Measurements from ENCODE around the gene MYL12B. TPM values are rescaled to one million over a fixed set of nuclear protein-coding genes. Genes with fewer than 3 reads are reported as not detected.

Gene MYL12B
- total and polyA plus RNA-seq, 2 donors = 479 to 505 TPM

- DNase-seq (ENCODE audit: low read depth in 6 of 9, low spot score in 9 of 9) = no peak
- no peaks in the 10 kb centered on the region for H3K27me3 ChIP-seq (ENCODE audit: control insufficient read depth in 2 of 2, insufficient read depth in 1 of 2, low read length in 1 of 2)
- no peaks in the 10 kb centered on the region for H3K4me1 ChIP-seq (ENCODE audit: control insufficient read depth in 2 of 2, insufficient read depth in 2 of 2, low read length in 2 of 2)
- H3K27ac ChIP-seq (ENCODE audit: low read depth in 1 of 2, low read length in 1 of 2) = no peak overlapping the region
- H3K9me3 ChIP-seq (ENCODE audit: control insufficient read depth in 2 of 2, insufficient read depth in 1 of 2, low read length in 1 of 2) = peaks cover 0 to under 1% of the 10 kb centered on the region in 2 donors
- WGBS = 97% methylated on average over 1 of the region's 1 CpG
- H3K36me3 ChIP-seq (ENCODE audit: control insufficient read depth in 2 of 2, insufficient read depth in 2 of 2, low read length in 1 of 2) = no peaks in the 10 kb centered on the region
- no peak overlapping the region for H3K4me3 ChIP-seq (ENCODE audit: low read length in 2 of 2)
Observed at GRCh38 chr18:3233004-3233403, 28.9 kb upstream of the MYL12B start.

DNA sequence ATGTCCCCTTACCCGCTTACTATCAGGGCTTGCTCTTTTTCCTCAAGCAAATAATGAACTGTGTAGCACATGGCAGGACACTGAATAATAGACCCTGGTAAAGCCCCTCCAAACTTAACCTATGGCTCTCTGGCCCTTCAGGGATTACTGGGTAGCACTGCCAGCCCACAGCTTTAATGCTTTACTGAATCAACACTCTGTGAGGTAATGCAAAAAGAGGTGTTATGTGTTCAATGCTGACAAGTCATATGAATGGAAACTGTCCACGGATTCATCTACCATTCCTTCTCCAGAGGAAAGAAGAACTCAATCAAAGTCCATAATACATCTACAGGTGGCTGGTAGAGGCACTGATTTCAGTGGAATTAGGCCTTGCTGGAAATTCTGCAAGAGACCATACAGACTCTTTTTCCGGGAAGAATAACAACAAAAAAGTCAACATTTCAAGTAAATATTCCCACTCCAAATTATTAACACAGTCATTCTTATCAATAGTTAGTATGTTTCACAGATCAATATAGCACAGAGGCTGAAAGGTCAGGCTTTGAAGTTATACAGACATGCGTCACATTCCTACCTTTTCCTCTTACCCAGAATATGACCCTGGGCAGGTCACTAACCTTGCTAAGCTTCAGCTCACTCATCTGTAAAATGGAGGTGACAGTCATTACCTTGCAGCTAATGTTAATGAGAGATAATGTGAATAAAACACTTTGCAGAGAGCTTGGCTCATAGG, 28.3 kb upstream of the MYL12B start:
- Histone ChIP-seq H3K4me1 (ENCODE audit: control insufficient read depth in 2 of 2, insufficient read depth in 2 of 2, low read length in 2 of 2) (no peaks in the 10 kb centered on the region), H3K4me3 (ENCODE audit: low read length in 2 of 2) (no peak overlapping the region), H3K36me3 (ENCODE audit: control insufficient read depth in 2 of 2, insufficient read depth in 2 of 2, low read length in 1 of 2) (no peaks in the 10 kb centered on the region), H3K9me3 (ENCODE audit: control insufficient read depth in 2 of 2, insufficient read depth in 1 of 2, low read length in 1 of 2) (peaks cover 0 to 3% of the 10 kb centered on the region in 2 donors), H3K27me3 (ENCODE audit: control insufficient read depth in 2 of 2, insufficient read depth in 1 of 2, low read length in 1 of 2) (no peaks in the 10 kb centered on the region), H3K27ac (ENCODE audit: low read depth in 1 of 2, low read length in 1 of 2) (no peak overlapping the region)
- 99% methylated on average over 4 of the region's 4 CpGs for WGBS
- no peak for DNase-seq (ENCODE audit: low read depth in 6 of 9, low spot score in 9 of 9)

DNA sequence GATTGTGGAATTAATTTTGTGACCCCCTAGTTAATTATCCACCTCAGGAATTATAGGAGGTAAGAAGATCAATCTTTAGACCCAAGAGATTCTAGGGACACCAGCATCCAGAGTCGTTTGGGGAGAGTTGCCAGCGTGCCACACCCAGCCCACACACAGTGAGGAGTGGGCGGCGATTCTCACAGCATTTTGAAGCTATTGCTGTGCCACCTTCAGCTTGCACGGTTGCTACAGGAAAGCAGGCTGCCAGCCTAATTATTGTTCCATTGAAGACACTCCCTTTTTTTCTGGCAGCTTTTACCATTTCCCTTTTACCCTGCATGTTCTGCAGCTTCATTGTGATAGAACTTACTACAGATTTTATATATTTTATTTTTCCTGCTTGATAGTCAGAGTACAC, 27.5 kb upstream of the MYL12B start:
- Histone ChIP-seq H3K9me3 (ENCODE audit: control insufficient read depth in 2 of 2, insufficient read depth in 1 of 2, low read length in 1 of 2) (peaks cover 0 to 3% of the 10 kb centered on the region in 2 donors), H3K36me3 (ENCODE audit: control insufficient read depth in 2 of 2, insufficient read depth in 2 of 2, low read length in 1 of 2) (no peaks in the 10 kb centered on the region), H3K4me3 (ENCODE audit: low read length in 2 of 2) (no peak overlapping the region), H3K4me1 (ENCODE audit: control insufficient read depth in 2 of 2, insufficient read depth in 2 of 2, low read length in 2 of 2) (no peaks in the 10 kb centered on the region), H3K27ac (ENCODE audit: low read depth in 1 of 2, low read length in 1 of 2) (no peak overlapping the region), H3K27me3 (ENCODE audit: control insufficient read depth in 2 of 2, insufficient read depth in 1 of 2, low read length in 1 of 2) (no peaks in the 10 kb centered on the region)
- no peak for DNase-seq (ENCODE audit: low read depth in 6 of 9, low spot score in 9 of 9)
- 87% methylated on average over 5 of the region's 5 CpGs for WGBS

DNA sequence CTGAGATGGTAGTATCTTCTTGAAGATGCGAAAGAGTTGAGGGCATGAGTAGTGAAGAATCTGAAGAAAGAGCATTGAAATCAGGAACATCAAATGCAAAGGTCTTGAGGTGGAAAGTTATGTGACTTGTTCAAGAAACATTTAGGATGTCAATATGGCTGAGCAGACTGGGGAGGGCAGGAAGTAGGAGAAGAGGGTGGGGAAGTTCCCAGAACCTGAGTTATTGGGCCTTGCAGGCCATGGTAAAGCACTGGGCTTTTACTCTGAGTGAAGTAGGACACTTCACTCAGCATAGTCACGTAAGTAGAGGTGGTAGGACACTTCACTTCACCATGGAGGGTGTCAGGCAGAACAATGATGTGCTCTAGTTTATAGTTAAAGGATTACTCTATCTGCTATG, 26.1 kb upstream of the MYL12B start:
- H3K4me3 ChIP-seq (ENCODE audit: low read length in 2 of 2) = no peak overlapping the region
- H3K27me3 ChIP-seq (ENCODE audit: control insufficient read depth in 2 of 2, insufficient read depth in 1 of 2, low read length in 1 of 2) = no peaks in the 10 kb centered on the region
- H3K4me1 ChIP-seq (ENCODE audit: control insufficient read depth in 2 of 2, insufficient read depth in 2 of 2, low read length in 2 of 2) = no peaks in the 10 kb centered on the region
- H3K36me3 ChIP-seq (ENCODE audit: control insufficient read depth in 2 of 2, insufficient read depth in 2 of 2, low read length in 1 of 2) = no peaks in the 10 kb centered on the region
- no peak overlapping the region for H3K27ac ChIP-seq (ENCODE audit: low read depth in 1 of 2, low read length in 1 of 2)
- peaks cover 0 to 3% of the 10 kb centered on the region in 2 donors for H3K9me3 ChIP-seq (ENCODE audit: control insufficient read depth in 2 of 2, insufficient read depth in 1 of 2, low read length in 1 of 2)
- 98% methylated on average over 2 of the region's 2 CpGs for WGBS
- DNase-seq (ENCODE audit: low read depth in 6 of 9, low spot score in 9 of 9) = no peak

DNA sequence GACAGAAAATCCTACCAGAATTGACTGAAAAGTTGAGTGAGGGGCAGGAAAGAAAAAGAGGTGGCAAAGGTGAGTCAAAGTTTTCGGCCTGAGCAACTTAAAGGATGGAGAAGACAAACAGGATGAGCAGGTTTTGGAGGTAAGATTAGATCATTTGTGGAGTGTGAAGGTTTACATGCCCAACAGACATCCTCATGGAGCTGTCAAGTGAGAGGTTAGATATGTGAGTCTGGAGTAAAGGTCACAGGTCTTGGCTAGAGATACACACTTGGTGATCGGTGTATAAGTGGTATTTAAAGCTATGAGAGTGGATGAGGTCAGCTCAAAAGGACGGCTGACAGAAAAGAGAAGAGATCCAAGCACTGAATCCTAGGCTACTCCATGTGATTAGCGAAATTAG, 25.5 kb upstream of the MYL12B start:
- H3K27me3 ChIP-seq (ENCODE audit: control insufficient read depth in 2 of 2, insufficient read depth in 1 of 2, low read length in 1 of 2) = no peaks in the 10 kb centered on the region
- WGBS = 96% methylated on average over 4 of the region's 4 CpGs

GRCh38 chr18:3238742-3239141, 23.2 kb upstream of the MYL12B start:
- Histone ChIP-seq H3K36me3 (ENCODE audit: control insufficient read depth in 2 of 2, insufficient read depth in 2 of 2, low read length in 1 of 2) (no peaks in the 10 kb centered on the region), H3K4me1 (ENCODE audit: control insufficient read depth in 2 of 2, insufficient read depth in 2 of 2, low read length in 2 of 2) (no peaks in the 10 kb centered on the region), H3K4me3 (ENCODE audit: low read length in 2 of 2) (no peak overlapping the region)

More for the DNA sequence above, 25.5 kb upstream of the MYL12B start:
- Histone ChIP-seq H3K36me3 (ENCODE audit: control insufficient read depth in 2 of 2, insufficient read depth in 2 of 2, low read length in 1 of 2) (no peaks in the 10 kb centered on the region), H3K4me1 (ENCODE audit: control insufficient read depth in 2 of 2, insufficient read depth in 2 of 2, low read length in 2 of 2) (no peaks in the 10 kb centered on the region), H3K4me3 (ENCODE audit: low read length in 2 of 2) (no peak overlapping the region), H3K9me3 (ENCODE audit: control insufficient read depth in 2 of 2, insufficient read depth in 1 of 2, low read length in 1 of 2) (peaks cover 0 to 8% of the 10 kb centered on the region in 2 donors), H3K27ac (ENCODE audit: low read depth in 1 of 2, low read length in 1 of 2) (no peak overlapping the region)
- DNase-seq (ENCODE audit: low read depth in 6 of 9, low spot score in 9 of 9) = no peak

GRCh38 chr18:3245185-3245564, 16.8 kb upstream of the MYL12B start:
- peaks cover 0 to 8% of the 10 kb centered on the region in 2 donors for H3K9me3 ChIP-seq (ENCODE audit: control insufficient read depth in 2 of 2, insufficient read depth in 1 of 2, low read length in 1 of 2)
- H3K4me1 ChIP-seq (ENCODE audit: control insufficient read depth in 2 of 2, insufficient read depth in 2 of 2, low read length in 2 of 2) = peaks cover 6 to 26% of the 10 kb centered on the region in 2 donors

More at GRCh38 chr18:3238742-3239141, 23.2 kb upstream of the MYL12B start:
- H3K9me3 ChIP-seq (ENCODE audit: control insufficient read depth in 2 of 2, insufficient read depth in 1 of 2, low read length in 1 of 2) = peaks cover 0 to 11% of the 10 kb centered on the region in 2 donors
- 98% methylated on average over 2 of the region's 2 CpGs for WGBS
- no peak for DNase-seq (ENCODE audit: low read depth in 6 of 9, low spot score in 9 of 9)
- no peaks in the 10 kb centered on the region for H3K27me3 ChIP-seq (ENCODE audit: control insufficient read depth in 2 of 2, insufficient read depth in 1 of 2, low read length in 1 of 2)
- H3K27ac ChIP-seq (ENCODE audit: low read depth in 1 of 2, low read length in 1 of 2) = no peak overlapping the region

DNA sequence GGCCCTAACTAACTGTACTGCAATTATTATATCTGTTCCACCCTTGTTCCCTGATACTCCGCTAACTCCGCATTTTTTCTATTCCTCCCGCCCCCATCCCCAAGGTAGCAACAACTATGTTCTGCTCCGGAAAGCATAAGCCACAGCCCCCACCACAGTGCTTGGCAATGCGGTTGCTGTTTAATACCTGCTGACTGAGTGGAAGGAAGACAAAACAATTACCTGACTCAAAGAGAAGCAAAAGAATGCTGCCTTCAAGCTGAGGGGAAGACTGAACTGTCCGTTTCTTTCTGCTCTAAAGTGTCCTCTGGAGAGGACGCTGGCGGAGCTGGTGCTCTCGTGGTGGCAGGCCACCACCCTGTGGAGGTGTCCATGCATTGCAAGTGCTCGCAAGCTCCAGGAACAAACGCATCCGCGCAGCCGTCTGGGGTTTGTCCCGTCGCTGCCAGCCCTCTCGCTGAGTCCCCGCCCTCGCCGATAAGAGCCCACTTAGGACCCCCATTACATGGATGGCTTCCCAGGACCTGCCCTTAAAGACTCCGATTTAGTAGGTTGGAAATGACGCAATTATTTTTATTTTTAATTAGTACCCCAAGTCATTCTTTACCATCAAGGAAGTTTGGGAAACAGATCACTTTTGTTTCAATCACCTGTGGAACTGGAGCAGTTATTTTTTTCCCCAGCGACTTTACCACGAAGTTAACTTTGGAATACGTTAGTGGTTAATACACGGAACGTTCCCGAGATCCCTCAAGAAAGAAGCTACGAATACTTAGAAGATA, 15.9 kb upstream of the MYL12B start:
- peak; percentile 67 to 92 (median 79) for DNase-seq (ENCODE audit: low read depth in 6 of 9, low spot score in 9 of 9)
- Histone ChIP-seq H3K9me3 (ENCODE audit: control insufficient read depth in 2 of 2, insufficient read depth in 1 of 2, low read length in 1 of 2) (peaks cover 0 to 7% of the 10 kb centered on the region in 2 donors), H3K4me1 (ENCODE audit: control insufficient read depth in 2 of 2, insufficient read depth in 2 of 2, low read length in 2 of 2) (peaks cover 12 to 26% of the 10 kb centered on the region in 2 donors), H3K27ac (ENCODE audit: low read depth in 1 of 2, low read length in 1 of 2) (peak overlapping the region; percentile 92 to 100), H3K27me3 (ENCODE audit: control insufficient read depth in 2 of 2, insufficient read depth in 1 of 2, low read length in 1 of 2) (no peaks in the 10 kb centered on the region), H3K4me3 (ENCODE audit: low read length in 2 of 2) (peak overlapping the region; percentile 85 to 88), H3K36me3 (ENCODE audit: control insufficient read depth in 2 of 2, insufficient read depth in 2 of 2, low read length in 1 of 2) (peaks cover 5 to 6% of the 10 kb centered on the region in 2 donors)
- 4% methylated on average over 29 of the region's 29 CpGs for WGBS

More at GRCh38 chr18:3245185-3245564, 16.8 kb upstream of the MYL12B start:
- no peak for DNase-seq (ENCODE audit: low read depth in 6 of 9, low spot score in 9 of 9)
- Histone ChIP-seq H3K27me3 (ENCODE audit: control insufficient read depth in 2 of 2, insufficient read depth in 1 of 2, low read length in 1 of 2) (no peaks in the 10 kb centered on the region), H3K4me3 (ENCODE audit: low read length in 2 of 2) (no peak overlapping the region), H3K36me3 (ENCODE audit: control insufficient read depth in 2 of 2, insufficient read depth in 2 of 2, low read length in 1 of 2) (peaks cover 4 to 5% of the 10 kb centered on the region in 2 donors), H3K27ac (ENCODE audit: low read depth in 1 of 2, low read length in 1 of 2) (no peak overlapping the region)
- 85% methylated on average over 1 of the region's 1 CpG for WGBS

DNA sequence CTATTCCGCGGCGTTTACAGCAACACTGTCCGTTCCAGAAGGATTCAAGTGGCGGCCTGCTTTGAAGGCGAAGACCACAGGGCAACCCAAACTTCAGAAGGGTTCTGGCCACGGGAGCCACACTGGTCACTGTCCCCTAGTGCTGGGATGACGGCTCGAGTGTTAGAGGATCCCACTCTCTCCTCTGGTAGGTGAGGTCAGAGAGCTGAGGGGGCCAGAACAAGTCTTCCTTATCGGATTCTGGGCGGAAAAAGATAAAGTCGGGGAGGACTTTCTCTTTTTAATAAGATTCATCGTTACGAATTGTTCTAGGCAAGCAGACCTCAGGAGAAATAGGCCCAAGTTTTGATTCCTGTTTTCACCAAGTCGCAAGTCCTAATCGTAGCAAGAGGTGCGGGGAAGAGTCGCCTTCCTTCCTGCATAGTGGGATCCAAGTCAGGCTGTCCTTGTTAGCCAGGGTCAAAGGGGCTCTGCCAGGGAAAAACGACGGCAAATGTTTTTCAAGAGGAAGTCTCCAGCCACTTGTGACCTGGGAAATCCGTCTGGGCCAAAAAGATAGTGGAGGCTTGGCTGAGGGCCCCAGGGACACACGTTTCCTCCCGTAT, 15.2 kb upstream of the MYL12B start:
- peaks cover 0 to under 1% of the 10 kb centered on the region in 2 donors for H3K9me3 ChIP-seq (ENCODE audit: control insufficient read depth in 2 of 2, insufficient read depth in 1 of 2, low read length in 1 of 2)
- DNase-seq (ENCODE audit: low read depth in 6 of 9, low spot score in 9 of 9) = peak in 2 of 9 donors; percentile 20 to 40
- peaks cover 5 to 6% of the 10 kb centered on the region in 2 donors for H3K36me3 ChIP-seq (ENCODE audit: control insufficient read depth in 2 of 2, insufficient read depth in 2 of 2, low read length in 1 of 2)
- H3K27me3 ChIP-seq (ENCODE audit: control insufficient read depth in 2 of 2, insufficient read depth in 1 of 2, low read length in 1 of 2) = no peaks in the 10 kb centered on the region
- peaks cover 12 to 26% of the 10 kb centered on the region in 2 donors for H3K4me1 ChIP-seq (ENCODE audit: control insufficient read depth in 2 of 2, insufficient read depth in 2 of 2, low read length in 2 of 2)
- 12% methylated on average over 23 of the region's 23 CpGs for WGBS
- peak overlapping the region; percentile 92 to 100 for H3K27ac ChIP-seq (ENCODE audit: low read depth in 1 of 2, low read length in 1 of 2)
- H3K4me3 ChIP-seq (ENCODE audit: low read length in 2 of 2) = peak overlapping the region; percentile 85 to 88

Measured in thymus (tissue), 11 donors.